HUES6 (cell line): Measurements from ENCODE around the gene TP53.

Source experiments
- H3K27ac ChIP-seq: 2 replicates; pipeline ENCODE4 v1.7.0; 2013; ENCODE audit warnings: low read depth, mild to moderate bottlenecking, low read length, inconsistent platforms
- H3K27me3 ChIP-seq: 2 replicates; pipeline ENCODE4 v1.6.1; 2013; ENCODE audit warnings: low read length; ENCODE audit not compliant: control insufficient read depth, insufficient read depth
- H3K36me3 ChIP-seq: 2 replicates; pipeline ENCODE4 v1.6.1; 2013; ENCODE audit warnings: low read length; ENCODE audit not compliant: control insufficient read depth, insufficient read depth
- H3K4me1 ChIP-seq: 2 replicates; pipeline ENCODE4 v1.6.1; 2013; ENCODE audit warnings: low read length; ENCODE audit not compliant: control insufficient read depth, insufficient read depth
- H3K4me3 ChIP-seq: 2 replicates; pipeline ENCODE4 v1.5.1; 2013; ENCODE audit warnings: low read depth, low read length
- H3K9ac ChIP-seq: one replicate; pipeline ENCODE4 v1.6.1; 2013; ENCODE audit warnings: mild to moderate bottlenecking, low read length
- H3K9me3 ChIP-seq: 2 replicates; pipeline ENCODE4 v1.6.1; 2013; ENCODE audit warnings: low read depth, low read length; ENCODE audit not compliant: control insufficient read depth, insufficient read depth

Gene TP53

DNA sequence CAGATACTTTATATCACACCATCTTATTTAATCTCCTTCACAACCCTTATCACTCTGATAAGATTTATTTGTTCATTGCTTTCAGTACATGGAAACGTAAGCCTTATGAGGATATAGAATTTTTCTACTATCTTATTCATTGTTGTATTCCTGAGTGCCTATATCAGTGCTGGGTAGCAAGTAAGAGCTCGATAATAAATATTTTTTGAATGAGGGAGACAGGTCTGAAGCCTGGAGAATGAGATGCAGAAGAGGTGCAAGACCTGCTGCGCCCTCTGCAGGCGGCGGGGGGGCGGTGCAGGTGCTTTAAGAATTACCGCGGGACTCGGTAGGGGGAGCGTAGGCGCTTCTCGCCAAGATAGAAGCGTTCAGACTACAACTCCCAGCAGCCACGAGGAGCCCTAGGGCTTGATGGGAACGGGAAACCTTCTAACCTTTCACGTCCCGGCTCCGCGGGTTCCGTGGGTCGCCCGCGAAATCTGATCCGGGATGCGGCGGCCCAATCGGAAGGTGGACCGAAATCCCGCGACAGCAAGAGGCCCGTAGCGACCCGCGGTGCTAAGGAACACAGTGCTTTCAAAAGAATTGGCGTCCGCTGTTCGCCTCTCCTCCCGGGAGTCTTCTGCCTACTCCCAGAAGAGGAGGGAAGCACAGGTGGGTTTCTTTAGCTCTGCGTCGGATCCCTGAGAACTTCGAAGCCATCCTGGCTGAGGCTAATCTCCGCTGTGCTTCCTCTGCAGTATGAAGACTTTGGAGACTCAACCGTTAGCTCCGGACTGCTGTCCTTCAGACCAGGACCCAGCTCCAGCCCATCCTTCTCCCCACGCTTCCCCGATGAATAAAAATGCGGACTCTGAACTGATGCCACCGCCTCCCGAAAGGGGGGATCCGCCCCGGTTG is 868 bp upstream of the TP53 start, which contains the start of gene WRAP53:
Gene WRAP53, plus strand, starts transcription at position 570 of the 900 bp plus-strand sequence. Its CDS starts 172 bp downstream, at position 742.
- H3K4me1 ChIP-seq: peaks cover 14% of the 10 kb centered on the region; the same call in 1 of the 2 replicates
- H3K36me3 ChIP-seq: peaks cover 14% of the 10 kb centered on the region
- H3K9ac ChIP-seq: peak within 1 kb of the TSS; percentile 98
- H3K9me3 ChIP-seq: no peaks in the 10 kb centered on the region
- H3K27ac ChIP-seq: peak within 1 kb of the TSS; percentile 99
- H3K4me3 ChIP-seq: peak within 1 kb of the TSS; percentile 85
- H3K27me3 ChIP-seq: no peaks in the 10 kb centered on the region

GRCh38 chr17:7686222-7687071 is 843 bp downstream of the TP53 start:
- H3K36me3 ChIP-seq: peaks cover 15% of the 10 kb centered on the region; the same call in 1 of the 2 replicates
- H3K9me3 ChIP-seq: no peaks in the 10 kb centered on the region
- peaks cover 14% of the 10 kb centered on the region; the same call in 1 of the 2 replicates for H3K4me1 ChIP-seq
- H3K27me3 ChIP-seq: no peaks in the 10 kb centered on the region
- peak overlapping the region; percentile 98 for H3K9ac ChIP-seq
- peak overlapping the region; percentile 85 for H3K4me3 ChIP-seq
- peak overlapping the region; percentile 99 for H3K27ac ChIP-seq

DNA sequence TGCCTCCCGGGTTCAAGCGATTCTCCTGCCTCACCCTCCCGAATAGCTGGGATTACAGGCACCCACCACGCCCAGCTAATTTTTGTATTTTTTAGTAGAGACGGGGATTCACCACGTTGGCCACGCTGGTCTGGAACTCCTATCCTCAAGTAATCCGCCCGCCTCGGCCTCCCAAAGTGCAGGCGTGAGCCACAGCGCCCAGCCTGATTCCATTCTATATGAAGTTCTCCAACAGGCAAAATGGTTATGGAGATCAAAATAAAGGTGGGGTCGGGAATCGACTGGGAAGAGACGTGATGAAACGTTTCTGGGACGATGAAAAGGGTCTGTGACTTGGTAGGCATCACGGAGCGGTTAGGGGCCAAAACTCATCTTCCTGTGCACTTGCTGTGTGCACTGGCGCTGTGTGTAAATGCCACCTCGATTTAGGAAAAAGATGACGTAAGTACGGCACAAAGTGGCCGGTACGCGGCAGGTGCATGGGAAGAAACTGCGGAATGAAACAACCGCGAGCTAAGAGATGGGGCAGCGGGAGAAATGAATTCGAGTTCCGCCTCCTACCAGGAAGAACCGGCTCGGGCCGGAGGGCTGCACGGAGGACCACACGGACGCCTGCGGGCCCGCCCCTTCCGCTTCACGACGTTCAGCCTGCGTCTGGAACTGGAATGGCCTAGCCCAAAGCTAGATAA is 1.6 kb downstream of the TP53 start:
- H3K9me3 ChIP-seq: no peaks in the 10 kb centered on the region
- H3K9ac ChIP-seq: peak overlapping the region; percentile 98
- H3K27ac ChIP-seq: peak overlapping the region; percentile 99
- H3K27me3 ChIP-seq: no peaks in the 10 kb centered on the region
- peaks cover 15% of the 10 kb centered on the region; the same call in 1 of the 2 replicates for H3K36me3 ChIP-seq
- H3K4me1 ChIP-seq: peaks cover 14% of the 10 kb centered on the region; the same call in 1 of the 2 replicates
- peak overlapping the region; percentile 85 for H3K4me3 ChIP-seq

- Histone ChIP-seq H3K27ac (peak overlapping the region; percentile 7; the same call in 1 of the 2 replicates), H3K9ac (peak overlapping the region; percentile 98), H3K36me3 (peaks cover 10% of the 10 kb centered on the region; the same call in 1 of the 2 replicates), H3K4me3 (peak overlapping the region; percentile 85), H3K27me3 (no peaks in the 10 kb centered on the region), H3K9me3 (no peaks in the 10 kb centered on the region), H3K4me1 (peaks cover 14% of the 10 kb centered on the region; the same call in 1 of the 2 replicates)
Observed at GRCh38 chr17:7684851-7685532, 2.3 kb downstream of the TP53 start.

- H3K9me3 ChIP-seq: peaks cover 7% of the 10 kb centered on the region
- peaks cover 35% of the 10 kb centered on the region for H3K36me3 ChIP-seq
- peak overlapping the region; percentile 74; the same call in 1 of the 2 replicates for H3K27ac ChIP-seq
- H3K4me1 ChIP-seq: peaks cover 27% of the 10 kb centered on the region
- peak overlapping the region; percentile 69 for H3K9ac ChIP-seq
- peak overlapping the region; percentile 32; the same call in 1 of the 2 replicates for H3K4me3 ChIP-seq
- no peaks in the 10 kb centered on the region for H3K27me3 ChIP-seq
Observed at GRCh38 chr17:7677388-7678067, 9.8 kb downstream of the TP53 start.

- no peaks in the 10 kb centered on the region for H3K27me3 ChIP-seq
- H3K4me3 ChIP-seq: peak overlapping the region; percentile 32
- peak overlapping the region; percentile 69 for H3K9ac ChIP-seq
- H3K36me3 ChIP-seq: peaks cover 40% of the 10 kb centered on the region
- H3K27ac ChIP-seq: peak overlapping the region; percentile 74; the same call in 1 of the 2 replicates
- H3K4me1 ChIP-seq: peaks cover 27% of the 10 kb centered on the region
- peaks cover 7% of the 10 kb centered on the region for H3K9me3 ChIP-seq
Observed at GRCh38 chr17:7676533-7676932, 10.8 kb downstream of the TP53 start.

GRCh38 chr17:7674934-7675333 is 12.4 kb downstream of the TP53 start:
- Histone ChIP-seq H3K27ac (no peak overlapping the region), H3K4me3 (no peak overlapping the region), H3K27me3 (no peaks in the 10 kb centered on the region), H3K9ac (no peak overlapping the region), H3K9me3 (peaks cover 7% of the 10 kb centered on the region), H3K4me1 (peaks cover 27% of the 10 kb centered on the region), H3K36me3 (peaks cover 54% of the 10 kb centered on the region)

DNA sequence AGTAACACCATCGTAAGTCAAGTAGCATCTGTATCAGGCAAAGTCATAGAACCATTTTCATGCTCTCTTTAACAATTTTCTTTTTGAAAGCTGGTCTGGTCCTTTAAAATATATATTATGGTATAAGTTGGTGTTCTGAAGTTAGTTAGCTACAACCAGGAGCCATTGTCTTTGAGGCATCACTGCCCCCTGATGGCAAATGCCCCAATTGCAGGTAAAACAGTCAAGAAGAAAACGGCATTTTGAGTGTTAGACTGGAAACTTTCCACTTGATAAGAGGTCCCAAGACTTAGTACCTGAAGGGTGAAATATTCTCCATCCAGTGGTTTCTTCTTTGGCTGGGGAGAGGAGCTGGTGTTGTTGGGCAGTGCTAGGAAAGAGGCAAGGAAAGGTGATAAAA is 14.1 kb downstream of the TP53 start:
- Histone ChIP-seq H3K9ac (no peak overlapping the region), H3K27ac (no peak overlapping the region), H3K36me3 (peaks cover 70% of the 10 kb centered on the region), H3K27me3 (no peaks in the 10 kb centered on the region), H3K4me1 (peaks cover 25% of the 10 kb centered on the region), H3K9me3 (peaks cover 7% of the 10 kb centered on the region), H3K4me3 (no peak overlapping the region)

DNA sequence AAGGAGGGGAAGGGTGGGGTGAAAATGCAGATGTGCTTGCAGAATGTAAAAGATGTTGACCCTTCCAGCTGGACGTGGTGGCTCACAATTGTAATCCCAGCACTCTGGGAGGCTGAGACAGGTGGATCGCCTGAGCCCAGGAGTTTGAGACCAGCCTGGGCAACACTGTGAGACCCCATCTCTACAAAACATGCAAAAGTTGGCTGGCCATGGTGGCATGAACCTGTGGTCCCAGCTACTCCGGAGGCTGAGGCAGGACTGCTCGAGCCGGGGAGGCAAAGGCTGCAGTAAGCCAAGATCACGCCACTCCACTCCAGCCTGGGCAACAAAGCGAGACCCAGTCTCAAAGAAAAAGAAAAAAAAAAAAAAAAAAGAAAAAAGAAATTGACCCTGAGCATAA is 18.8 kb downstream of the TP53 start:
- Histone ChIP-seq H3K9me3 (peaks cover 2% of the 10 kb centered on the region), H3K9ac (no peak overlapping the region), H3K4me3 (no peak overlapping the region), H3K36me3 (peaks cover 66% of the 10 kb centered on the region), H3K27ac (no peak overlapping the region), H3K4me1 (peaks cover 9% of the 10 kb centered on the region), H3K27me3 (no peaks in the 10 kb centered on the region)
